ENCODE data around the gene SCFD2.
"Not testable (repeated sequence)": the region's sequence is repeated elsewhere in the genome, so short reads cannot be mapped to it uniquely, and the experiment has no call there.

Gene SCFD2

GRCh38 chr4:53043055-53043454 is 322.8 kb downstream of the SCFD2 start:
- no peak for DNase-seq

- DNase-seq: peak; percentile 59
Observed at GRCh38 chr4:53040851-53041250, 325.0 kb downstream of the SCFD2 start.

DNA sequence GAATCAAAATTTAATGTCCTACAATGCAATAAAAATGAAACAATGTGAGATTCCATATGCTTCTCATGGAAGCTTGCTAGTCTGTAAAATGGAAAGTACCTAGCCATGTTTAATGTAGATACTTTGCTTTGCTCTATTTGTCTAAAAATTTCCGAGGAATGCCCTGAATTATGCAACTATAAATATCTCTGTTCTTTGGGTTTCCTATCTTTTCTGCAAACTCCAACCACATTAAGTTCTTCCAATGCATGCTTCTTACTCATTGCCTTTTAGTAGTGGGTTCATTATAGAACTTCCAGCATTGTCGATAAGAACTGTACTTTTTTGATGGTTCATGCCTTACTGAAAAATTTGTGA is 325.4 kb downstream of the SCFD2 start:
- DNase-seq: peak; percentile 76

GRCh38 chr4:53039741-53040458 is 326.0 kb downstream of the SCFD2 start:
- DNase-seq: no peak

GRCh38 chr4:53037892-53038291 is 328.0 kb downstream of the SCFD2 start:
- DNase-seq: no peak

DNA sequence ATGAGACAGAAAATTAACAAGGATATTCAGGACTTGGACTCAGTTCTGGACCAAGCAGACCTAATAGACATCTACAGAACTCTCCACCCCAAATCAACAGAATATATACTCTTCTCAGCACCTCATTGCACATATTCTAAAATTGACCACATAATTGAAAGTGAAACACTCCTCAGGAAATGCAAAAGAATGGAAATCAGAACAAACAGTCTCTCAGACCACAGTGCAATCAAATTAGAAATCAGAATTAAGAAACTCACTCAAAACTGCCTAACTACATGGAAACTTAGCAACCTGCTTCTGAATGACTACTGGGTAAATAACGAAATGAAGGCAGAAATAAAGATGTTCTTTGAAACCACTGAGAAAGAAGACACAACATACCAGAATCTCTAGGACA is 333.0 kb downstream of the SCFD2 start:
- DNase-seq: not testable (repeated sequence)

DNA sequence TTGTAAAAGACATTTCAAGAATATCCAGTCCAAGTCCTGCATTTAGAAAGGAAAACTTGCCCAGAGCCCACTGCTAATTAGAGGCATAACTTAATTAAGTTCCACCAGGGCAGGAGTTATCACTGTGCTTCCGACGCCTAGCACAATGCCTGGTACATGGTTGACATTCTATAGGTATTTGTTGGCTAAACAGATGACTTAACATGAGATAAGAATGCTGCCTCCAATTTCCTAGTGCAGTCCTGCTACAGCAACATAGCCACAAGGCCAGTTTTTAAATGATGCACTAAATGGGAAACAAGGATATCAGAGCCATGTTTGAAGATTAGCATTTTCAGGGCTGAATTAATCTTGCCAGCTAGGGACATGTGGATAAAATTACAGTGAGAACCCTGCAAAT is 339.6 kb downstream of the SCFD2 start:
- no peak for DNase-seq

DNA sequence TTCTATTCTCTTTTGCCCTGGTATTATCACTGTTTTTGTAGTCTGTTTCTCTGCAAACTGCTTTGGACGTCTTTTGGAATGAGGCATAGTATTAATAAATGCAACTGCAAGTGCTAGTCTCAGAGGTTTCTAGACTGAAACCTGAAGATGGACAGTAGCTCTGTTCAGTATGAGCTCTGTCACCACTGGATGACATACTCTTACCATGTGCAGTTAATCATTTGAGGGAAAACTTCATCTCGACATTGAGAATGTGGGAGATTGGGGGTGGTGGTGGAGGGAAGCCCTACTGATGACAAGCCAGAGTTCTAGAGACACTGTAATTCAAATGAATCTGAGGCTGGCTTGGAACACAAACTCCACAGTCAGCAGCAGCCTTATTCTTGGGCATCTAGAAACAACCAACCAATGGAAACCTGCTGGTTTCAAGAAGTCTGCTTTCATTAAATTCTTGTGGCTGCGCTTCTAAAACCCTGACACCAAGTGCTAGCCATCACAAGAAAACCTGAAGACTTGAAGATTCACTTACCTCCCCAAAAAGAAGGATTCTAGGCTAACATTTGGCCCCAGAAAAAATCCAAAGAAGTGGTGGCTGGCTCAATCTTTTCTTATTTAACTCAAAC is 342.1 kb downstream of the SCFD2 start:
- DNase-seq: peak; percentile 45

DNA sequence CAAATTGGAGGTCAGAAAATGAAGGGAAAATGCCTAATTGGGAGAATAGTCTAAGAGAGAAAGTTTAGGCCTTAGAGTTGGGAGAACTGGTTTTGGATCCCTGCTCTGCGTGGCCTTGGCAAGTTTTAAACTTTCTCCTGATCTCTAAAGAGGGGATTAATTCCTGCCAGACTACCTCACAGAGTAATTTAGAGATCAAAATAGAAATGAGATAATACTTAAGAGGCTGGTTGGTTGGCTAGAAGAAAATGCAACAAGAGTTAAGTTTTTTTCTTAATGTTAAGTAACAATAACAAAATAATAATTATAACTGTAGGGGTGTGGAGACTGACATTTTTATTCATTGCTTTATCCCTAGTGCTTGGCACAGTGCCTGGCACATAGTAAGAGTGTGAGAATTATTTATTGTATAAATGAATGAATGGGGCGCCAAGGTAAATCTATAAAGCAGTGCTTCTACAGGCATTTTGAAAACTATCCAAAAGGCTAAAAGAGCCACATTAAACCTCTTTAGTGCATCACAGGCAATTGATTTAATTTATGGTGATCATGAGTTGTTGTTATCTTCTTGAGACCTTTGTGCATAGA is 343.3 kb downstream of the SCFD2 start:
- no peak for DNase-seq

- DNase-seq: no peak
Observed at GRCh38 chr4:53021754-53022512, 343.9 kb downstream of the SCFD2 start.

DNA sequence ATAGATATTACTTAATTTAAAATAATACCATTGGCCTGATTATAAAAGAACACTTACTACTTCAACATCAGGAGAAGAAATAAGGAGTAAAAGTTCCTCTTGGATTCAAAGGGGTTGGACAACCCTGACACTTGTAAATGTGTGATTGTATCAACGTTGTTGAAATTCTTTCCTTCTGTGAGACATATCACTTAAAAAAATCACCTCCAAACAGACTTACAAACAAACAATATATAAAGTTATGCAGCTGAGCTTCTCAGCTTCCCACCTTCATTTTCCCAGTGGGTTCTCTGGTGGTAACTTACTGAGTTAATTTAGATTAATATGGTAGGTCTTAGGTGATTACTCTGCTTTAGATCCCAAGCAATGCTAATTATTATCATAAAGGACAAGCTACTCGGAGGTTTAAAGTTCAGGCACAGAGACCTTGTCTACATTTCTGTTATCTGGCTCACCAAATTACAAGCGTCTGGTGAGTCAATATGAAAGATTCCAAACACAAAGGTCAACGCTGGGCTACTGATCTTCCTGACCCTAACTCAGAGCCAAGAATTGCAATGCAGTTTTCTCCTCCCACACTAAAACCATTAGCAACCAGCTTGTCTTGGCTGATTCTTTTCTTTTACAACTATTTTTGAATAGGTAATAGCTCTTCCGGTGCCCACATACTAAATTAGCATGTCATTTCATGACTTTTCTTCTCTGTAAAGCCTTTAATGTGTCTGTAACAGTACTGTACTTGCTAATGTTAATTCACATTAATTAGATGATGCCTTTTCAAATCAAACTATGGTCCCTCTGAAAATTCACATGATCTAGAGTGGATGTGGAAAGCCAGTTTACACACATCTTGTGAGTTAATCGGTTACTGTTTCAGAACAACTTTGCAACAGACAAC is 346.1 kb downstream of the SCFD2 start:
- DNase-seq: peak; percentile 66

DNA sequence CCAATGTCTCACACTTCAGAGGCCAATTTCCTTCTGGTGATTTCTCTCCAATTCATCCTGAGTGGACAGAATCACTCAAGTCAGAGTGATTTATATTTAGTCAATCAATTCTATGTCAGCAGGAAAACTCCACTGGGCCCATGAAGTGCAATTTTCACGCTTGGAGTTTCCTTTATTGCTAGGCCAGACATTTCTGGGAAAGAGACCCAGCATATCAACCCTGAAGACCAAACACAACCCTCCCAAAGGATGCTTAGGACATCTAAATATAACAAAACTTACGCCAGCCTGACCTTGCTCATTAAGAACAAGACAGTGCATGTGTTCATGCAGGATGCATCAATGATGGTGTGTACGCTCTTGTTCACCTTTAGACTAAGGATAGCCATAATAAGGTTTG is 347.4 kb downstream of the SCFD2 start:
- no peak for DNase-seq

- DNase-seq: peak; percentile 44
Observed at GRCh38 chr4:53016099-53016820, 349.6 kb downstream of the SCFD2 start.

- DNase-seq: peak; percentile 74
Observed at GRCh38 chr4:53015681-53016080, 350.2 kb downstream of the SCFD2 start.

- DNase-seq: peak; percentile 39
Observed at GRCh38 chr4:53014881-53015280, 351.0 kb downstream of the SCFD2 start.

GRCh38 chr4:53013873-53014775 is 351.7 kb downstream of the SCFD2 start:
- DNase-seq: no peak

DNA sequence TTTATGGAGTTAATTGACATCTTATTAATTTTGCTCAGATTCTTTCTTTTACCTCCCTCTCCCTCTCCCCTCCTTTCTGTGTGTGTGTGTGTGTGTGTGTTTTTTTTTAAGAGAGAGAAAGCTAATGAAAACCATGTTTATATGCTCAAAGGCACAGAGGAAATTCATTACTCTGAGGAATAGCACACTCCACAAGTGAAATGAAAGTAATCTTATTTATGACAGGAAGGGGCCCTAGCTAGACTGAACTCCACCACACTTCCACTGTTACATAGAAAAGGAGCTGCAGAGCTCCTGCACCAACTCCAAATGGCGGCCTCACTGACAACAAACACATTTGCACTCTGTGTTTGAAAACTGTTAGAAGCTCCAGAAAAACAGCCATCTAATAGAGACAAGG is 353.1 kb downstream of the SCFD2 start:
- peak; percentile 83 for DNase-seq

DNA sequence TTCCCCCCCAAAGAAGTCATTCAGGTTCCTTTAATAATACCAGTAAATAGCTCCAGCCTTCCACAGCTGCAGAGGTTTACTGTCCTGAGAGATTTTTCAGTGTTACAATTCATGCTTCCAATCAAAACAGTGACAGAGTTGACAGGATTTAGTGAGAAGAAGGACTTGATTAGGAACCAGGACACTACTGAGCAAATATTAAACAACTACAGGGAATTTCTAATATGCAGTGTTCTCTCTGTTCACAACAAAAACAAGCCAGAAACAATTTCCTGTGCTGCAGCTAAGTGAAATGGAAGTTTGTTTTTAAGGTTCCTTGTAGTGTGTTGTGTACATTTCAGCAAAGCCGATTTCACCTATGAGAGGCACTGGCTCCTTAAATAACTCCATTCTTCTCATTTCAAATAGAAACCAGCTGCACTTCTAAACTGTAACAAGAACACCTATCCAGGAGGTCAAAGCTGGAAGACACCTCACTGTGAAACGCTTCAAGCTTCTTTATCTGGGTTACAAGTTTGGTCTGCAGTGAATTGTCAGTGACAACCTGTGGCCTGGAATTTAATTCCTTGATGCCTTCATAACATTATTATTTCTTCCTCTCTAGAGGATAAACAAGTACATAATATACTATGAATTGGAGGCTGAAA is 354.5 kb downstream of the SCFD2 start:
- DNase-seq: no peak

DNA sequence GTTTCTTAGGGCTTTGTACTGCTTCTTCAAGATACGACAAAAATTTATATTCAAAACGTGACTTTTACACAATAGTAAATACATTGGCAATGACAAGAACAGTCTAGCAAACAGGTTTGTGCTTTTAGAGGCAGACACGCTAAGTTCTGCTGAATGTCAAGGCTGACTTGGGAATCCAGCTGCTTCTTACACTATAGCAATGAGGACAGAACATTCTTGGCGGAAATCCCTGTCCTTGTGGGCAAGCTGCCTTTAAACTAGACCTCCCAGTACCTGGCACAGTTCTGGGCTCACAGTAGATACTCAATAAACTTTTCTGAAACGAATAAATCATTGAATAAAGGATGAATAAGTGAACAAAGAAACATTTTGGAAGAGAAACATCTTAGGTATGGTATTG is 355.5 kb downstream of the SCFD2 start:
- peak; percentile 69 for DNase-seq

DNA sequence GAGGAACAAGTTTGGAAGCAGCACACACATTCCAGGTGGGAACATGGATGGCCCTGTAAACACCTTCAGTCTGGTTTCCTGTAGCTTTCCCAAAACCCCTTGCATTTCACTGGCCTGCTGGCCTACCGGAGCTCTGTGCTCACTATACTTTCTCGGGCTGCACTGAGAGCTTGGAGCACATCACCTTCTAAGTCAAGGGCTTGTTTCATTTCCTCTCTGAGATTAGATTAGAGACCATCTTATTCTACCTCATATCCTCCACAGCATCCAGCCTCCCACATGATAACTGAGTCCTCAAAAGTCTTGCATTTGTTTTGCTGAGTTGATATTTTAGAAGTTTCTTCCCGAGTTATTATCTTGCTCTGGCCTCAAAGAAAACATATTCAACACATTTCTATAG is 356.0 kb downstream of the SCFD2 start:
- DNase-seq: no peak

Measured in fibroblast of skin of right quadriceps (primary cell).